T-helper 2 cell treated with Interferon-gamma antibody and Interleukin-4, amounts not matched to agents 100 ng/mL and 5 ng/mL, for 36 hours (primary cell): ENCODE measurements around the gene B4GALNT3. TPM values are rescaled to one million over a fixed set of nuclear protein-coding genes. Genes with fewer than 3 reads are reported as not detected.
"Not testable (repeated sequence)": the region's sequence is repeated elsewhere in the genome, so short reads cannot be mapped to it uniquely, and the experiment has no call there.

Experiments used
- intact Hi-C: fragments of 100-400 bp; cut with micrococcal nuclease; formaldehyde crosslinking; loops from one replicate; pipeline ENCODE4 v1.15.1; 2023
- total RNA-seq: library from RNA; stranded (reverse); gene quantifications from 2 replicates; pipeline ENCODE4 v1.2.3, GENCODE V29; 2022

Gene B4GALNT3
- 14.3 and 15.6 TPM in 2 replicates for total RNA-seq

DNA sequence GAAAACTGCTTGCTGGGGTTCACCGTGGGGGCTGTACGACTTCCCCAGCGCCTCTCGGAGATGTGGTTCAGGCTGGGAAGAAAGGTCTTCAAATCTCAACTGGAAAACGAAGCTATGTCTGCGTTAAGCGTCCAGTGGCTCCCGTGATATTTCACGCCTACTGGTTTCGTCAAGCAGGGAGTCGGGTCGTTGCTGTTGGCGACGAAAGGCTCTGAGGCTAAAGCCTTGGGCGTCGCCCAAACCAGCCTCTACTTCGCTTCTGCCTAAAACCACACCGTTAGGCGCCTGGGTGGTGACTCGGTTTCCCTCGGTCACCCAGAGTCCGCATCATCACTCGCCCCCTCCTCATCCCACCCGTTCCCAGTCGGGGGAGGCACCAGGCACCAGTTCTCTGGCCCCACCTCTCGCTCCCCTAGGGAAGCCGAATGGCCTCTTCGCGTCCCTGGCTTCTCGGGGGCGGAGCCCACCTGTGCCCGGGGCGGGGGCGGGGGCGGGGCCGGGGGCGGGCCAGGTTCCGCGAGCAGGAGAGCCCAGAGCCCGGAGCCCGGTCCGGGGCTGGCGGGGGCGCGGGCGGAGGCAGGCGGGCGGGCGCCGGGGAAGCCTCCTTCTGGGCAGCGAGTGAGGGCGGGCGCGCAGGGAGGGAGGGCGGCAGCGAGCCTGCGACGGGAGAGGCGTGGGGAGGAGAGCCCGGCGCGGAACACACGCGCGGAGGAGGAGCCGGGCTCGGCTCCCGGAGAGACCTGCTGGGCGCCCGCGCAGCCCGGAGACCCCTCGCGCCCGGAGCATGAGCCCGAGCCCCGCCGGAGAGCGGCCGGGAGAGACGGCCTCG, at the start of gene B4GALNT3:
Gene B4GALNT3, plus strand, starts transcription at position 510 of the 829 bp plus-strand sequence. CDS start 438 bp downstream, outside the sequence.
- intact Hi-C loops: loop anchor here (10.0 kb wide), 1 partner anchor 485 kb away; the partner anchor contains the start of gene RAD52

DNA sequence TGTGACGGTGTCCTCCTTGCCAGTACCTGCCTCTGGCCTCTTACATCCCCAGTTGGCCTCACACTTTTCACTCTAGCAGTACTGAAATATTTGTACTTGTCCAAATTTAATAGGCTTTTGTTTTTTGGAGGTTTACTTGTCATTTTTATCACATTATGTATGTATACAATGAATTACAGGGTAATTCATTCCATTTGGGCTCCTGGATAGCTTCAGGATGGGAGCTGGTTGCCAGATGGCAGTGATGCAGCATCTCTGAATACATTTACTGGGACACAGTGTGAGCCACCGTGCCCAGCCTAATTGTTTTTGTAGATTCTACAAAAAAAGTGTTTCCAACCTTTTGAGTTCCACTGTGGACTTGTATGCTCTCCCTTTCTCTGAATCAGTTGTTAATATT, 44.9 kb upstream of the B4GALNT3 start:
- intact Hi-C loops: no loop called here

DNA sequence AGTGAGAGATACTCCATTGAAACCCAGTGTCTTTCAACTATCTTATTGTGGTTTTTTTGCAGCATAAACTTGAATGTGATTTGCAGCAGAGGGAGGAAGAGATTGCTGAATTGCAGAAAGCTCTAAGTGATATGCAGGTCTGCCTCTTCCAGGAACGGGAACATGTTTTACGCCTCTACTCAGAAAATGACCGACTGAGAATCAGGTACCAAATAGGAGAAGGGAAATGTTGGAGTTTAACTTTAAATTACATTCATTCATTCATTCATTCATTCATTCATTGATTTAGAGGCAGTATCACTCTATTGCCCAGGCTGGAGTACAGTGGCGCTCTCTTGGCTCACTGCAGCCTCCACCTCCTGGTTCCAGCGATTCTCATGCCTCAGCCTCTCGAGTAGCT, 41.3 kb upstream of the B4GALNT3 start:
- intact Hi-C loops: no loop called here

DNA sequence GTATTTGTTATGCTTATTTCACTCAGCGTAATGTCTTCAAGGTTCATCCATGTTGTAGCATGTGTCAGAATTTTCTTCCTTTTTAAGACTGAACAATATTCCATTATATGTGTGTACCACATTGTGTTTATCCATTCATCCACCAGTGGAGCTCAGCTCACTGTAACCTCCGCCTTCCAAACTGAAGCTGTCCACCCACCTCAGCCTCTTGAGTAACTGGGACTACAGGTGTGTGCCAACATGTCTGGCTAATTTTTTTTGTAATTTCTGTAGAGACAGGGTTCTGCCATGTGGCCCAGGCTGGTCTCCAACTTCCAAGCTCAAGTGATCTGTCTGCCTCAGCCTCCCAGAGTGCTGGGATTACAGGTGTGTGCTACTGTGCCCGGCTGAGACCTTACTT, 37.2 kb upstream of the B4GALNT3 start:
- intact Hi-C loops: no loop called here

DNA sequence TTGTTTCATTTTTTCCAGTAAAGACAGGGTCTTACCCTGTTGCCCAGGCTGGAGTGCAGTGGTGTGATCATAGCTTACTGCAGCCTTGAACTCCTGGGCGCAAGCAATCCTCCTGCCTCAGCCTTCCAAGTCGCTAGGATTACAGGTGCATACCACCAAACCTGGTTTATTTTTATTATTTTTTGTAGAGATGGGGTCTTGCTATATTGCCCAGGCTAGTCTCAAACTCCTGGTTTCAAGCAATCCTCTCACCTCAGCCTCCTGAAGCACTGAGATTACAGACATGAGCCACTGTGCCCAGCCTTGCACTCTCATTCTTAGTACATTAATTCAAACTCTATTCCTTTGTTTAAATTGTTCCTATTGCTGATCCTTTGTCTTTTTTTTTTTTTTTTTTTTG, 24.0 kb upstream of the B4GALNT3 start:
- intact Hi-C loops: not testable (repeated sequence)

DNA sequence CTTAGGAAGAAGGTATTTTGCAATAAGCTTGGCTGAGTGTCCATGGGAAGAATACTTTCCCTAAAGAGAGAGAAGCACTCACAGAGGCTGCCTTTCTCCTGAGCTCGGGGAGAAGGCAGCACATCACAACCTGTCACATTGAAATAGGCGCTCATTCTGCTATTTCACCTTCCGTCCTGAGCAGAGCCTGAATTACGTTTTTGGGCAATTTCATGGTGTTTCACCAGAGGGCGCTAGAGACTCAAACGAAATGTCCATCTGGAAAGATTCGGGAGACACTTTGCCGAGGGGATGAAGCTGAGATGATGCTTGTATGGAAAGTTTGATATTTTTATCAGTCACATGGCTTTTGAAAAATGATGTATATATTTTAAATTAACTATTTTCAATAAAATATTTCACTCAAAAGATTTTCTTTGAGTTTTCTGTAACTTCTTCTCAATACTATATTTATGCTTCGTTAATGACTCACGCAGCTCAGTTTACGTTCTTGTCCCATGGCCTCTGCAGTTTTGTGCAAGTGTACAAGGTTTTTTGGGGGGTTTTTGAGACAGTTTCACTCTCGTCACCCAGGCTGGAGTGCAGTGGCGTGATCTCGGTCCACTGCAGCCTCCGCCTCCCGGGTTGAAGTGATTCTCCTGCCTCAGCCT, 17.4 kb upstream of the B4GALNT3 start:
- intact Hi-C loops: loop anchor here (1.0 kb wide), 1 partner anchor 104 kb away; no protein-coding TSS in a partner anchor

DNA sequence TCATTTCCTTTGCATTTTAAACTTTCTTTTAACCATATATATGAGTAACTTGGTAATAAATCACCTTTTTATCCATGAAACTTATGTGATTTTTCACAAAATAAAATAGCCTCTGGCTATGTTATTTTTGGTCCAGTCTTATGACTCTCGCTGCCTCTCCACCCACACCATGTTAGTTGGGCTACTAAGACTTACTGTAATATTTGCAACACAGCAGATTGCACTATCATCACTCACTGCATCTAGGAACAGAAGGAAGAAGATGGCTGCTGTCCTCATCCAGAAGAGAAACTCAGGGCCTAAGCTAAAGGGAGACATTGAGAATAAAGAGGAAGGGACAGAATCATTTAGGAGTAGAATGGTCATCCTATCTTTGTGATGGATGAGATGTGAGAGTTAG, 12.6 kb upstream of the B4GALNT3 start:
- intact Hi-C loops: no loop called here

DNA sequence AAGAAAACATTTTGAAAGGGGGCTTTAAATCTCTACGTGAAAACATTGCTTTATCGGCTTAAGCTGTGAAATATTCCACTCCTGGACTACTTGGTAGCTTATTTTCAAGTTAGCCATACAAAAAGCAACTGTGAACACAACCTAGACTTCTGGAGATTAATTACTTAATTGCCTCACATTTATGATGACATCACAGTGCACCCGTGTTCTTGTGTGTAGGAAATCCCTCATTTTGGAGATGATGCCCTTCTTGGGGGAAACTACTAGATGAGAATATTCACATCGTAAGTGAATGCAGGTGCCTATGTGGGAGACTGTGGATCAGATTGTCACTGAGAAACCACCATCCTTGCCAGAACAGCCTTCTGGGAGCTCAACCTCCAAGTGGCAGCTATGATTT, 10.5 kb upstream of the B4GALNT3 start:
- intact Hi-C loops: no loop called here

DNA sequence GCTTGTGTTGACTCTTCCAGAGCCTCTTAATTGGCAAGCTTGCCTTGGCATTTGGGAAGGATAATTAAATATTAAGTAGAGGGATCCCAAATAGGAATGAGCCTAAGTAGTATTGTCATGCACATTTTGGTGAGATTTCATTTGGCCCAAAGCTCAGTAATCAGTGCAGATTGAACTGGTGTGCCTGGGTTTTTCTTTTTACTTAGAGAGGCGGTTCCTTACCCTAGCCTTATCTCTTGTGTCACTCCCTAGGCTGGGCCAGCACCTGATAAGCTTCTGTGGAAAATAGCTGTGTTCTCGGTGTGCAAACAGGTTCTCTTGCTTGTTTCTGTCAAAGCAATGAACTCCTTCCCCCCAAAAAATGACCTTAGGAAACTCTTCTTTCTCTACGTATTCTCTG, 9.3 kb upstream of the B4GALNT3 start:
- intact Hi-C loops: loop anchor here (10.0 kb wide), 1 partner anchor 494 kb away; the partner anchor contains the start of gene RAD52

DNA sequence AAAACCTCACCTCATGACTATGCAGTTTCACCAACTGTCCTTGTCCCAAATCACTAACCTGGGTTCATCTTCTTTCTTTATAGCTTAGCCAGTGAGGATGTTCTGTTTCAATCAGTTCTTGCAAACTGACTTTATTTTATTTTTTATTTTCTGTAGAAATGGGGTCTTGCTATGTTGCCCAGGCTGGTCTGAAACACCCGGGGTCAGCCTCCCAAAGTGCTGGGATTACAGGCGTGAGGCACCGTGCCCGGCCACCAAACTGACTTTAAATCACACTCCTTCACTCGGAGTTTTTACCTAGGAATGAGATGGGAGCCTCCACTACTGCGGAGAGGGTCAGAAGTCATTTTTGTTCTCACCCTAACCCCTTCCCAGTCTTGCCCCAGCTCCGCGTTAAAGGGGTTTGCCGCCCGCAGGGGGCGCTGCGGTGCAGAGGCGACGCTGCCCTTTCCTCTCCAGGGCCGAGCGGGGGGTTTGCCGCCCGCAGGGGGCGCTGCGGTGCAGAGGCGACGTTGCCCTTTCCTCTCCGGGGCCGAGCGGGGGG, 7.0 kb upstream of the B4GALNT3 start:
- intact Hi-C loops: loop anchor here (10.0 kb wide), 1 partner anchor 492 kb away; the partner anchor contains the start of gene RAD52

DNA sequence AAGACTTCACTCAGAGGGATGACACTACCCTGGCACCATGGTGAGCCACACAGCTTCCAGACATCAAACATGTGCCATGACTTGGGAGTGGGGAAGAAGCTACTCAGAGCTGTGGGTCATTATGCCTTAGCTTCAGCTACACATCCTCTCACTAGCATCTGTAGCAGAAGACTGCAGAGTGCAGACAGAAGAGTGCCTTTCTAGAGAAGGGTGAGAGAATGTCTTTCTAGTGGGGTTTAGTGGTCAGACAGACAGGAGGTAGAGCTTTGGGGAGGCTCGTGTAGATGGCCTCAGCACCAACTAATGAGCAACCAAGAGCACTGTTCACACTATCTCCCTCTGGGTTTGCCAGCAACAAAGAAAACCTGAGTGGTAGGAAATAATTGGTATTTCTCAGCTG, 4.9 kb upstream of the B4GALNT3 start:
- intact Hi-C loops: loop anchor here (2.0 to 10.0 kb wide), 2 partner anchors 92 to 490 kb away; partner anchors contain the start of gene RAD52

DNA sequence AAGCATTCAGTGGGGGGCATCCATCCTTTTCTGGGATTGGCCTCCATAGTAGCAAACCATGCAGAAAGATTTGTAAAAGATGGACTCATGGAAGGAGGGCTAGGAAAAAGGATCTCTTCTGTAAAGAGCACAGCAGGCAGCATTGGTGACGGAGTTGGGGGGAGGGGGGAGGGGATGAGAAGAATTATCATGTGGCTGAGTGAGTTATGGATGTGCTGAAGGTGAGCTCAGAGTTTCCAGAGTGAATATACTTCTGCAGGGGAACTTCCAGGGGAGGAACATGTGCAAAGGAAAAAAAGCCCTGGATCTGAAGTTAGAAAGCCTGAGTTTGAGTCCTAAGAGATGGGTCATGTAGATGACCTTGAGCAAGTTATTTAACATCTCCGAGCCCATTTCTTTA, 3.9 kb upstream of the B4GALNT3 start:
- intact Hi-C loops: loop anchor here (2.0 to 10.0 kb wide), 2 partner anchors 91 to 489 kb away; partner anchors contain the start of gene RAD52

DNA sequence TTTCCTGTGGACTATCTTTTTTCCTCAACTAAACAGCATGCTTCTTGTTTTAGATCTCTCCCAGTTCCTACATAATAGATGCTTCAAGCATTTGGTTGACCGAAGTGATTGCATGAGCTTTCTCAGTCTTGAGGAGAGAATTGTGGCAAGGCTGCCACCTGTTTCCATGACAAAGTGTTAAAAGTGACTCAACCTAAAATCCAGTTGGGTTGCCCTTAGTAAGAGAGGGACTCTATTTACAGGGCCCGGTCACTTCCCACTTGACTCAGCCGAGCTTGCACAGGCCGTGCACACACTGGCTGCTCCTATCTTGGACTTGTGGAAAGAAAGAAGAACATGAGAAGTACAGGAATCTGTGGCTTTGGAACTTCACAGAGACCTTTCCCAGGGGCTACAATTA, 2.1 kb upstream of the B4GALNT3 start:
- intact Hi-C loops: loop anchor here (10.0 kb wide), 1 partner anchor 487 kb away; the partner anchor contains the start of gene RAD52

DNA sequence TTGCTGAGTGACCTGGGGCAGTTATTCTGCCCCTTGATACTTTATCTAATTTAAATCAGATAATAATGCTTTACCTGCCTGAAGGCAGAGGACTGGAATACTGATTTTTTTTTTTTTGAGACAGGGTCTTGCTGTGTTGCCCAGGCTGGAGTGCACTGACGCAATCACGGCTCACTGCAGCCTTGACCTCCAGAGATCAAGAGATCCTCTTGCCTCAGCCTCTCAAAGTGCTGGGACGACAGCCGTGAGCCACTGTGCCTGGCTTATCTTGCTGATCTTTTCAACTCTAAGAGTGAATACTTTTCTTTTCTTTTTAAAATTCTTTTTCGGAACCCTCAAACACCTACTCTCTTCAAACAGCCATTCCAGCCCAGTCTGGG, 699 bp upstream of the B4GALNT3 start:
- intact Hi-C loops: loop anchor here (10.0 kb wide), 1 partner anchor 486 kb away; the partner anchor contains the start of gene RAD52

DNA sequence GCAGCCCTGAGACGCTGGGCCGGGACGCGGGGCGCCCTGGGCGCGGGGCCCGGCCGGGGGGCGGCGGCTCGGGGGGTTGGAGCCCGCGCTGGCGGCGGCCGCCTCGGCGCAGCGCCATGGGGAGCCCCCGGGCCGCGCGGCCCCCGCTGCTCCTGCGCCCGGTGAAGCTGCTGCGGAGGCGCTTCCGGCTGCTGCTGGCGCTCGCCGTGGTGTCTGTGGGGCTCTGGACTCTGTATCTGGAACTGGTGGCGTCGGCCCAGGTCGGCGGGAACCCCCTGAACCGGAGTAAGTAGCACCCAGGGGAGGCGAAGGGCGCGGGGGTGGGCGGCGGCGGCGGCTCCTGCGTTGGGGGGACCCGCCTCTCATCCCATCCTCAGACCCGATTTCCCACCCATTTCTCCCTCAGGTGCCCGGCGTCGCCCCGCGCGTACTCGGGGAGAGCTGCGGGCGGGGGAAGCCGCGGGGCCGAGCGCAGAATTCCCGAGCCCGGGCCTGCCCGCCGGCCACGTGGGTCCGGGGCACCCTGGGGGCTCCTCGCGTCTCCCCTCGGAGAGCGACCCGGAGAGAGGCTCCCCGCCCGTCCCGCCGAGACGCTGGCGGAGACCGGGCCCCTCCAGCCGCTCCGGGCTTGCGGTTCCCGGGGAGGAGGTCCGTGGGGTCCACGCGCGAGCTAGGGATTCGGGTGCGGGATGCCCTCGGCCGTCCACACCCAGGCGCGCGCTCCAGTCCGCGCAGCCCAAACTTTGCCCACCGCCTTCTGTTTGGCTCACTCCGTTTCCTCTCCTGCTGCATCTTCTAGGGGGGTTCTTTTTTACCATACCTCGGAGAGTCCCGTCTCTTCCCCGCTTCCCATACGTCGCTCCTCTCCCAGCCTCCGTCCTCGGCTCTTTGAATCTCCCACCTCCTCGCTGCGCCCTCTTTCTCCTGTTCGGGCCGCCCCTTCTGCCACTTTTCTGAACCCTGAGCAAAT, 807 bp downstream of the B4GALNT3 start:
- intact Hi-C loops: no loop called here

DNA sequence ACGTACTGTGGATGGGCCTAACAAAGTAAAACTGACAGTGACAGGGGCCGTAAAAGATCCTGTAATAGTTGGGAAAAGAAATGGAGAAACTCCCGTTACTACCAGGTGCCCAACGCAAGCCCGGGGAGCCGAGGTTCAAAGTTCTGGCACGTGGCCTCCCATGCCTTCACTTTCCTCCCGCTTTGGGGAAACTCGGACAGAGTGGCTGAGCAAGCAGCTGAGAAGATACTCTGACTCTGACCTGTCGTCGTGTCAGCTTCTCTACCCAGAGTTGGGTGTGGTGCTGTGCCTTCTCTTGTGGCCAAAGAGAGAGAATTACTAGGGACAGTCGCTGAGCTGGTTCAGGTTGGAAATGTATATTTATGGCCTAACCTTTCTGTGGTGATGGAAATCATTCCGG, 1.7 kb downstream of the B4GALNT3 start:
- intact Hi-C loops: no loop called here

DNA sequence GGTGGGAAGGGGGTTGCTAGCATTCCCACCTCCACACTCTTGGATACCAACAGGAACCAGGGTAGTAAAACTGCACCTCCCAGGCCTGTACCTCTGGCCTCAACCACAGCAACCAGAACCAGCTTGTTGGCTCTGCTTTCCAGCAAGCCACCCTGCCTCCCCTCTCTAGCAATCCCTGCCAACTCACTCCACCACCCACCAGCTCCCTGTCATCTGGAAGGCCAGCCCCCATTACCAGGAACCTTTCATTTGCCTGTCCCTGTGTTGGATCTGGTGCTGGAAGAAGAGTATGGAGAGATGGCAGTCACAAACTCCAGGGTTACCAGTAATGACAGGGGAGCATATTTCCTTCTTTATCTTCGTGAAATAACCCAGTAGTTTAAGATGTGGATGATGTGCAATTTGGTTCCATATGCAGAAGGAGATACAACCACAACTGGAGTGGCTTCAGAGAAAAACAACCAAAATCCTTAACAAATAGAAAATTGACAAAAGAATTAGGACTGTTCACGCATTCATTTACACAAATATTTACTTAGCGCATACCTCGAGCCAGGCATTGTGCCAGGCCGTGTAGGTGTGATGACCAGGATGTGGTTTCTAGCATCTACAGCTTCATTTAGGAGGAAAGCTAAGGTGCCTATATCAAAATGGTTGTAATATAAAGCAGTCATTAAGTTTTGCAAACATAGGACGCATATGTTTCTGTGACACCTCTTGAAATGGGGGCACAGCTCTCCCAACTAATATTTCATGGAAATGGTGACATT, 3.4 kb downstream of the B4GALNT3 start:
- intact Hi-C loops: no loop called here

DNA sequence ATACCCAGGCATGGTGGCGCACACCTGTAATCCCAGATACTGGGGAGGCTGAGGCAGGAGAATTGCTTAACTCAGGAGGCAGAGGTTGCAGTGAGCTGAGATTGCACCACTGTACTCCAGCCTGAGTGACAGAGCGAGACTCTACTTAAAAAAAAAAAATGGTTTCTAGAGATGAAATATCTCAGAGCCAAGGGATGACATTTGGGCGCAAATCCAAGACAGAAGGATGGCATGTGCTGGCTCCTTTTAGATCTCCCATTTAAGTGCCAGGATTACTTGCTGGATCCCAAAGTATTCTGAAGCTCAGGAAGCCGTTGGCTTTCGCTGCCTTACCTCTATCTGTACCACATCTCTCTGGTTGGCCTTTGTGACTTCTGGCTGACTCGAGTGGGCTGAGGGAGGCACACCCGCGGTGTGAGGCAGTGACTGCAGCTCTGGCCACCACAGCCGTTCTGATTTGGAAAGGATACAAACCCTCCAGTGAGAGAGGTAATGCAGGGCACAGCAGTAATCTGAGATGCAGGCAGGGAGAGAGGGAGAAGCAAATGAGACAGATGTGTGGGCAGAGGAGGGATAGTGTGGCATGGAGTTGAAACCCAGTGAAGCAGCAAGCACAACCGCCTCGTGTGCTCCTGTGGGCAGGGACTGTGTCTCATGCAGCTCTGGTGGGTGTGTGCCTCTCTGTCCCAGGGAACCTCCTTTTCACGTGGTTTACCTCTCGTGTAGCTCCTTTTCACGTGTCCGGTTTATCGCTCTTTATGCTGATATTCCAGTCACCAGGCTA, 4.9 kb downstream of the B4GALNT3 start:
- intact Hi-C loops: no loop called here

DNA sequence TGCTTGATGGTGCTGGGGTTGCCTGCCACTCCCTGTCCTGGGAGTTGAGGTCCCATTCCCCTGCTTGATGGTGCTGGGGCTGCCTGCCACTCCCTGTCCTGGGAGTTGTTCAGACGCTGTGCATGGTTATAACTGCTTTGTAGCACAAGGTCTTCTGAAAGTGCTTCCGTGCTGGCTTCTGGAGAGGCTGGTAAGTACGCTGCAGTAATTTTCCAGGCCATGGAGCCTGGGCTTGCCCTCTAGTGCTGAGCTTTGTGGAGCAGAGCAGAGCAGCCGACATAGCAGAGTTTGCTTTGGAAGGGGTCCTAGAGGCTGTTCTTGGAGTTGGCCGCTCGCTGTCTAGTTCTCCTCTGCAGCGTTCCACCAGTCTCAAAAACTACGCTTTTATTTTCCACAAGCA, 6.3 kb downstream of the B4GALNT3 start:
- intact Hi-C loops: no loop called here
